Tibial nerve (tissue), 4 donors: Measurements from ENCODE around the gene DESI1. TPM values are rescaled to one million over a fixed set of nuclear protein-coding genes. Genes with fewer than 3 reads are reported as not detected.

Experiments
- small RNA-seq: library from RNA; depleted of rRNA; stranded (forward); fragments of <200 nt; gene quantifications from one replicate; pipeline ENCODE3, GENCODE V24; 2016
- total RNA-seq, 4 donors: library from RNA; depleted of rRNA; stranded (reverse); fragments of >200 nt; gene quantifications; one replicate each; pipeline ENCODE4 v1.1.0, GENCODE V29; 2016

Gene DESI1
- total RNA-seq, 4 donors from 2014 or later, result 16.5 to 24.6 (median 19.2) TPM

Small RNA genes within 50 kb of the gene (small RNA-seq; reads per million reads assigned to genes)
- gene RF00019, result not detected

Other genes starting within 250 kb of the DESI1 start
- 10 to 100 TPM; 20.1 to 49.4 (median 43.9) TPM for gene TEF, start 239.1 kb downstream of the DESI1 start, total RNA-seq
- gene TOB2, start 174.2 kb downstream of the DESI1 start, total RNA-seq, result 10 to 100 TPM; 50.8 to 67.3 (median 56.9) TPM
- 10 to 100 TPM; 32.6 to 51.5 (median 36.4) TPM for gene PHF5A, start 152.4 kb downstream of the DESI1 start, total RNA-seq
- gene ACO2, start 151.9 kb downstream of the DESI1 start, total RNA-seq, result 10 to 100 TPM; 69.9 to 91.1 (median 76.4) TPM
- gene POLR3H, start 76.6 kb downstream of the DESI1 start, total RNA-seq, result 10 to 100 TPM; 26.6 to 33.6 (median 27.5) TPM
- gene CSDC2, start 60.0 kb downstream of the DESI1 start, total RNA-seq, result 10 to 100 TPM in 1 of 4 donors, 1 to 10 TPM in 3; 1.7 to 10.8 (median 2.5) TPM
- gene PMM1, start 31.2 kb downstream of the DESI1 start, total RNA-seq, result 10 to 100 TPM; 55.5 to 88.1 (median 83.5) TPM
- gene XRCC6, start 252 bp upstream of the DESI1 start, total RNA-seq, result 100 to 1,000 TPM; 141 to 200 (median 178) TPM
- gene SNU13, start 67.8 kb upstream of the DESI1 start, total RNA-seq, result 100 to 1,000 TPM in 1 of 4 donors, 10 to 100 TPM in 3; 66.3 to 104 (median 90.6) TPM
- gene MEI1, start 78.5 kb upstream of the DESI1 start, total RNA-seq, result 1 to 10 TPM in 1 of 4 donors, under 1 TPM in 2, not detected in 1; under 0.01 to 1.8 (median 0.44) TPM
- gene CCDC134, start 179.6 kb upstream of the DESI1 start, total RNA-seq, result 1 to 10 TPM; 6.5 to 9.6 (median 8.2) TPM
- 100 to 1,000 TPM in 3 of 4 donors, 10 to 100 TPM in 1; 73.5 to 157 (median 129) TPM for gene SREBF2, start 212.1 kb upstream of the DESI1 start, total RNA-seq